Fibroblast of skin of scalp (primary cell): ENCODE measurements around the gene TEX30. TPM values are rescaled to one million over a fixed set of nuclear protein-coding genes. Genes with fewer than 3 reads are reported as not detected.
"Not testable (repeated sequence)": the region's sequence is repeated elsewhere in the genome, so short reads cannot be mapped to it uniquely, and the experiment has no call there.

Experiments
- DNase-seq: peaks from one replicate; pipeline ENCODE4 v3.0.0-alpha.2; 2013
- polyA plus RNA-seq, 2 experiments: library from polyadenylated mRNA; unstranded; fragments of 120-200 nt; gene quantifications; one replicate each; pipeline ENCODE4 v1.2.1, GENCODE V29; 2013; ENCODE audit not compliant: insufficient read length in 2 of 2

TEX30 gene
- 16.0 TPM for polyA plus RNA-seq (2013, experiment 1 of 2; ENCODE audit: insufficient read length)
- 16.3 TPM for polyA plus RNA-seq (2013, experiment 2 of 2; ENCODE audit: insufficient read length)

GRCh38 chr13:102773441-102774213, at the start of gene TEX30:
Gene TEX30, minus strand, starts transcription at chr13:102773786. Its CDS starts 3,760 bp downstream, at chr13:102770026.
- DNase-seq = peak; percentile 89

- peak; percentile 12 for DNase-seq
Measured at GRCh38 chr13:102817907-102818306, 44.3 kb upstream of the TEX30 start.

- no peak for DNase-seq
Measured at GRCh38 chr13:102817241-102817640, 43.7 kb upstream of the TEX30 start.

- no peak for DNase-seq
Measured at GRCh38 chr13:102816708-102817107, 43.1 kb upstream of the TEX30 start.

- no peak for DNase-seq
Measured at GRCh38 chr13:102815788-102816187, 42.2 kb upstream of the TEX30 start.

GRCh38 chr13:102814793-102815192, 41.2 kb upstream of the TEX30 start:
- DNase-seq = no peak

GRCh38 chr13:102814025-102814607, 40.5 kb upstream of the TEX30 start:
- DNase-seq = no peak

- DNase-seq = peak; percentile 18
Measured at GRCh38 chr13:102812611-102813287, 39.2 kb upstream of the TEX30 start.

GRCh38 chr13:102807699-102808098, 34.1 kb upstream of the TEX30 start:
- no peak for DNase-seq

GRCh38 chr13:102805680-102806079, 32.1 kb upstream of the TEX30 start:
- DNase-seq = no peak

- DNase-seq = peak; percentile 88
Measured at GRCh38 chr13:102800145-102801041, 26.8 kb upstream of the TEX30 start.

GRCh38 chr13:102799426-102800144, 26.0 kb upstream of the TEX30 start:
- peak; percentile 17 for DNase-seq

GRCh38 chr13:102798581-102799425, 25.2 kb upstream of the TEX30 start, which contains the start of the genes BIVM and POGLUT2:
Gene BIVM, plus strand, starts transcription at chr13:102799119. Its CDS starts 8,149 bp downstream, at chr13:102807268.
Gene POGLUT2, minus strand, starts transcription at chr13:102798976. Its CDS starts 306 bp downstream, at chr13:102798670.
- DNase-seq = peak; percentile 92

GRCh38 chr13:102793611-102794355, 20.2 kb upstream of the TEX30 start:
- DNase-seq = no peak

- peak; percentile 65 for DNase-seq
Measured at GRCh38 chr13:102792396-102792795, 18.8 kb upstream of the TEX30 start.

GRCh38 chr13:102788683-102789082, 15.1 kb upstream of the TEX30 start:
- no peak for DNase-seq

GRCh38 chr13:102784483-102784882, 10.9 kb upstream of the TEX30 start:
- no peak for DNase-seq

GRCh38 chr13:102781591-102781990, 8.0 kb upstream of the TEX30 start:
- no peak for DNase-seq

GRCh38 chr13:102780656-102781055, 7.1 kb upstream of the TEX30 start:
- not testable (repeated sequence) for DNase-seq
